GM21367 (cell line): Measurements from ENCODE around the gene ZNF398.
"Not testable (repeated sequence)": the region's sequence is repeated elsewhere in the genome, so short reads cannot be mapped to it uniquely, and the experiment has no call there.

ENCODE experiments used
- ATAC-seq: cut with Tn5 transposase; IDR thresholded peaks from one replicate; pipeline ENCODE4 v1.9.1; 2021; ENCODE audit not compliant: unreplicated experiment

Gene ZNF398

GRCh38 chr7:149147072-149147751 lies at the start of gene ZNF398:
Gene ZNF398 (plus strand): TSS chr7:149147453. CDS start chr7:149147743, 290 bp downstream.
- ATAC-seq, result peak; percentile 60

- ATAC-seq, result no peak
Measured at GRCh38 chr7:149099058-149099457, 48.2 kb upstream of the ZNF398 start.

GRCh38 chr7:149100821-149101220 lies 46.4 kb upstream of the ZNF398 start:
- ATAC-seq, result no peak

GRCh38 chr7:149102666-149103065 lies 44.6 kb upstream of the ZNF398 start:
- no peak for ATAC-seq

- ATAC-seq, result no peak
Measured at GRCh38 chr7:149103424-149103823, 43.8 kb upstream of the ZNF398 start.

- no peak for ATAC-seq
Measured at GRCh38 chr7:149104214-149104613, 43.0 kb upstream of the ZNF398 start.

GRCh38 chr7:149104749-149105148 lies 42.5 kb upstream of the ZNF398 start:
- ATAC-seq, result no peak

GRCh38 chr7:149109969-149110368 lies 37.3 kb upstream of the ZNF398 start:
- ATAC-seq, result no peak

GRCh38 chr7:149125189-149125862 lies 21.9 kb upstream of the ZNF398 start:
- peak; percentile 4 for ATAC-seq

GRCh38 chr7:149125863-149126661 lies 21.2 kb upstream of the ZNF398 start, which contains the start of gene ZNF425:
Gene ZNF425 (minus strand): TSS chr7:149126324. CDS start chr7:149126213, 111 bp downstream.
- ATAC-seq, result peak; percentile 78

GRCh38 chr7:149126662-149127266 lies 20.5 kb upstream of the ZNF398 start:
- peak; percentile 28 for ATAC-seq

- ATAC-seq, result no peak
Measured at GRCh38 chr7:149130572-149131198, 16.6 kb upstream of the ZNF398 start.

GRCh38 chr7:149133028-149133710 lies 14.1 kb upstream of the ZNF398 start:
- no peak for ATAC-seq

GRCh38 chr7:149136118-149136517 lies 11.1 kb upstream of the ZNF398 start:
- ATAC-seq, result no peak

- no peak for ATAC-seq
Measured at GRCh38 chr7:149140831-149141230, 6.4 kb upstream of the ZNF398 start.

GRCh38 chr7:149141893-149142292 lies 5.4 kb upstream of the ZNF398 start:
- ATAC-seq, result no peak

- ATAC-seq, result not testable (repeated sequence)
Measured at GRCh38 chr7:149144436-149144922, 2.8 kb upstream of the ZNF398 start.

GRCh38 chr7:149145031-149145845 lies 2.0 kb upstream of the ZNF398 start:
- ATAC-seq, result no peak
